GM20000 (cell line): Measurements from ENCODE around the gene SLC8A1.

Source experiments
- DNase-seq: peaks from one replicate; pipeline ENCODE4 v3.0.0; 2012; ENCODE audit warnings: low spot score
- TF ChIP-seq, protein P1 (sequence below): IDR thresholded peaks from 2 replicates; pipeline ENCODE4 v1.5.1; 2012; ENCODE audit warnings: mild to moderate bottlenecking, control low read depth; ENCODE audit errors: extremely low read depth, missing control alignments

SLC8A1 gene

DNA sequence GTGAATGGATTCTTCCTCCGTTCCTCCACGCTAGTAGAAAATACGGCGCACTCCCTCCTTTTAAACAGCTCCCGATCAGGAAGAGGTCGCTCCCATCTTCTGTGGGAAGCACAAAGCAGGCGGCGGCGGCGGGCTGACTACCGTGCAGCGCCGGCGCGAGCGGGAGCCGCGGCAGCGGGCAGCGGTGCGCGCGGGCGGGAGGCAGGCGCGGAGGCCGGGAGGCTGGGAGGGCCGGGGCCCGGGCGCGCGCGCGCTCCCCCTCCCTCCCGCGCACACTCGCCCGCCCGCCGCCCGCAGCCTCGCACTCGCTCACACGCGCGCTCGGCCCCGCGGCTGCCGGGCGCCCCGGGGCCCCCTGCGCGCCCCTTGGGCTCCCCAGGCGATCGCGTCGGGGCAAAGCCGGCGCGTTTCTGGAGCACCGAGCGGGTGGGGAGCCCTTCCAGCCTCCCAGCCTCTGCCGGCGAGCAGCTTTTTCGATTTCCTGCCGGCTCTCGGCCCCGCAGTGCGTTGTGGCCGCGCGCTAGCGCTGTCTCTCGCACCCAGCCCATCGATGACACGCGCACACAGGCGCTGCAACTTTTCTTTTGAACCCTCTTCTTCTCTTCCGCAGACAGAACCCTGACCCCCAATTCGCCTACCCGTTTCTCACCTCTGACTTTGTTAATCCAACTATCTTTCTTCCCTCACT is at the start of gene SLC8A1:
SLC8A1 (minus strand) TSS at position 173 of the 688 bp plus-strand sequence.
- TF ChIP-seq, protein P1, sequence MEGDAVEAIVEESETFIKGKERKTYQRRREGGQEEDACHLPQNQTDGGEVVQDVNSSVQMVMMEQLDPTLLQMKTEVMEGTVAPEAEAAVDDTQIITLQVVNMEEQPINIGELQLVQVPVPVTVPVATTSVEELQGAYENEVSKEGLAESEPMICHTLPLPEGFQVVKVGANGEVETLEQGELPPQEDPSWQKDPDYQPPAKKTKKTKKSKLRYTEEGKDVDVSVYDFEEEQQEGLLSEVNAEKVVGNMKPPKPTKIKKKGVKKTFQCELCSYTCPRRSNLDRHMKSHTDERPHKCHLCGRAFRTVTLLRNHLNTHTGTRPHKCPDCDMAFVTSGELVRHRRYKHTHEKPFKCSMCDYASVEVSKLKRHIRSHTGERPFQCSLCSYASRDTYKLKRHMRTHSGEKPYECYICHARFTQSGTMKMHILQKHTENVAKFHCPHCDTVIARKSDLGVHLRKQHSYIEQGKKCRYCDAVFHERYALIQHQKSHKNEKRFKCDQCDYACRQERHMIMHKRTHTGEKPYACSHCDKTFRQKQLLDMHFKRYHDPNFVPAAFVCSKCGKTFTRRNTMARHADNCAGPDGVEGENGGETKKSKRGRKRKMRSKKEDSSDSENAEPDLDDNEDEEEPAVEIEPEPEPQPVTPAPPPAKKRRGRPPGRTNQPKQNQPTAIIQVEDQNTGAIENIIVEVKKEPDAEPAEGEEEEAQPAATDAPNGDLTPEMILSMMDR: no peak
- peak; percentile 44 for DNase-seq

DNA sequence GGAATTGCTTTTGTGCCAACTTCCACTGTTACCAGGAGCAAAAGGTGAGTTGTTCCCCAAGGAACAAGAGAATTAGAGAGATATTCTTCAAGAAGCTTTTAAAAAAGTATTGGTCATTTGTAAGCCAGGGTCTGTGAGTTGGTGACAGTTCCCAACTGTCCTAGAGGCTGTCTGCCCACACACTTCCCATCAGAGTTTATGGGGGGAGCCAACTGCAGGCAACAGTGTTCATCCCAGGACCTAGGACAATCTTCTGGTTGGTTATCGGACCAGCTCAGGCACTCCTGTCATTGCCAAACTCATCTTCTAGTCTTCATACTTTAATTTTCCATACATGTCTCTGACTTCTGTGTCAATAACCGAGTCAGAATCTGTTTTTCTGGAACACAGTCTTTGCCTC is 47.5 kb upstream of the SLC8A1 start:
- DNase-seq: no peak
- TF ChIP-seq, protein P1: no peak

DNA sequence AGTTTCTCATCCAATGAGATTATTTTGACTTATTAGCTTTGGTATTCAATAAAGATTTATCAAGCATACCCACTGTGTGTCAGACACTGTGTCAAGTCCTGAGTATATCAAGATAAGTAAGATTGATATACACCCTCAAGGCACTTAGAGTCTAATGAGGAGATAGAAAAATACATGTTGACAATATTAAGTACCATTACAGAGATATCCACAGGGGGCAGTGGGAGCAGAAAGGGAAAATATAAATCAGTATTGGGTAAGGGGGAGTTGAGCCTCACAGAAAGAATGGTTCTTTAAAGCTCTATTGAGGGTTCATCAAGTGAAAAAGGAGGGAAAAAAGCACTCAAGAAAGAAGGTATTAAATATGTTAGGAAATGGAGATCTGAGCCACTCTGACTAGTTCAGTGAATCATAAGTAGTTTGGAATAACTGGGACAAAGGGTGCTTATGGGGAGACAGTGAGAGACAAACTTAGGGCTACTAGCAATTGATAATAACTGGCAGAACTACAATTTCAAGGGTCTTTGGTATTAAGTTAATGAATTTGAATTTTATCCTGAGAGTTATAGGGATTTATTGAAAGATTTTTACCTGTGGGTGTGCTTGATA is 45.5 kb upstream of the SLC8A1 start:
- no peak for DNase-seq
- TF ChIP-seq, protein P1: no peak

DNA sequence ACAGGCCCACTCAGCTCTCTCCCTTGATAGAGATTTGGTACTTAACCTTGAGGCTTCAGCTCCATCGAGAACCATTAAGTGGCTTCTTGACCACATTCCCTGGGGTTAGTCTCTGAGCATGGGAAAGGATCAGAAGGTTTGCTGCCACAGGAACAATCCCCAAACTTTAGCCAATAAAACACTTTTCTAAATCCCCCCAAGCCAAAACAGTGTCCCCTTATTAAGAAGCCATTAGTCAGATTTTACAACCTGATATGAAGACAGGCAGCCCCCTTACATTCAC is 37.7 kb upstream of the SLC8A1 start:
- TF ChIP-seq, protein P1: no peak
- DNase-seq: no peak

DNA sequence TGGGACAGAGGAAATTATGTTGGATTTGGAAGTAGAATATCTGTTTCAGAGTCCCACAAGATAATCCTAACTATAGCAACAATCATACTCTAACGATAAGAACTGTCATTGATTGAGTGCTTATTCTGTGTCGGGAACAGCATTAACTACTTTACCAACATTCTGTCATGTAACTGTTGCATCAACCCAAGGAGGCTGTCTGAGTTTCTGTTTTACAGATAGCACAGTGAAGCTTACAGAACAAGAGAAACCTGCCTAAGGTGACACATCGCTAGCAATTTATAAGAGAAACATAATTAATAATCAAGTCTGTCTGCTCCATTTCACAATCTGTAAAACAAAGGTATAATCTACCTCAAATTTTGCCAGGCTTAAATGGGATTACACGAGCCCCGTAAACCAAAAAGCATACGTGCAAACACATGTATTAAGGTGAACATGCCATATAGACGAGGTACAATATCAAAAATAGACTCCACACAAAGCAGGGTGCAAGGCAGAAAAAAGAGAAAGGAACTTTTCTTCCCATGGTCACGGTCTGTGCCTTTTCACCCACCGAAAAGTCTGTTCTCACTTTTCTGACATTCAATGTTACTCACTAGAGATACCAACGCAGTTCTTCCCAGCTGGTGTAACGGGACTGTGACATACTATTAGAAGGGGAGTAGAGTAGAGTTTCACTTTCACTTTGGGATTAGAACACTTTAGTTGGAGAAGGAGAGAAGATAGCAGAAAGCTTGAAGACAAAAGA is 37.2 kb upstream of the SLC8A1 start:
- DNase-seq: no peak
- TF ChIP-seq, protein P1: no peak

DNA sequence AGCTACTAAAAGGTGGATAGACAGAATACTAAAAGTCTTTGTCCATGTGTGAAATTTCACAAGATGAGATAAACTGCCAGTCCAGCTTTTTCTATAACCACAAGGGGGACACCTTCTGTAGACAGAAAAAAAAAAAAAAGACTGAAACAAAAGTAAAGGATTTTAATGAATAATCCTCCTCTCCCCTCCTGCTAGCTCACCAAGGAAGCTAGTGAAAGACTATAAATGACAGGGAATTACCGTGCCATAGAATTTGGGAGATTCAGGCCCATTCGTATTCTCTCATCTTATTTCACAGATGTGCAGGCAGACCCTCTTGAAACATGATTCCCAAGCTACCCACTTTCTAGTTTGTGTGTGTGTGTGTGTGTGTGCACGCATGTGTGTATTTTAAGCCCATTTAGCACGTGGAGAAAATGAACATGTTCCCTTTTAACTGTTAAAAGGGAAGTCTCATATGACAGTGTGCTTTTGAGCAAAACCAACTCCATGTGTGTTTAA is 36.3 kb upstream of the SLC8A1 start:
- TF ChIP-seq, protein P1: no peak
- no peak for DNase-seq

DNA sequence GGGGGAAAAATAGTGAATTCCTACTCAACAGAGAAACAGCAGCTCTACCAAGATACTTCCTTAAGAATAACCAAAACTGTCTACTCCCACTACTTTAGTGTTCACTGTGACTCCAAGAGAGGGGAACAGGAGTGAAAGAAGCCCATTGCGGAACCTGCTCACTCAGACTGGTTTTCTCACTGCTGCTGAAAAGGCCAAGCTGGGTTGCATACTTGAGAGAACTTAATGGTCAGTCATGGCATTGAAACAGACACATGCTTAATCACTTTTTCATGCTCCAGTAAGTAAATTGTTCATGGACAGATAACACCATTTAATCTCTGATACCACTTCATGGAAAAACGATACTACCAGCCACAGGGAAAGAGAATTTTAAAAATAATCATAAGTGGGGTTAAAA is 35.7 kb upstream of the SLC8A1 start:
- no peak for DNase-seq
- TF ChIP-seq, protein P1: no peak
